Right lobe of liver (tissue), 4 donors: ENCODE data around the gene ASCC3.

ENCODE experiments used
- CTCF ChIP-seq, 4 donors: fragments of 200-600 bp in 3 of 4; fragments of 450-650 bp in 1 of 4; IDR thresholded peaks; one replicate each; pipeline versions ENCODE4 v1.5.1 to v1.8.0; 2016 to 2022; ENCODE audit warnings: antibody characterized with exemption in 4 of 4, mild to moderate bottlenecking in 2 of 4
- POLR2A ChIP-seq: fragments of 450-650 bp; IDR thresholded peaks from one replicate; pipeline ENCODE4 v1.6.1; 2017; ENCODE audit warnings: antibody characterized with exemption, mild to moderate bottlenecking
- donor health status: DM: no; HTN: no; CAD: no.
- donor health status: DM: no; HTN: no; CAD: no.
- donor health status: DM: no; HTN: yes; CAD: no.

GRCh38 chr6:100905067-100905466 lies 23.9 kb upstream of the ASCC3 start:
- TF ChIP-seq POLR2A, result no peak
- no peak for TF ChIP-seq CTCF (IDR thresholded peaks at IDR 0.05)
